ENCODE results near the gene COPA. TPM values are rescaled to one million over a fixed set of nuclear protein-coding genes. Genes with fewer than 3 reads are reported as not detected.
A peak's percentile ranks its signal among the peaks of the same experiment; 100 is the strongest.
"Not testable (repeated sequence)": the region's sequence is repeated elsewhere in the genome, so short reads cannot be mapped to it uniquely, and the experiment has no call there.

COPA gene
- total and polyA plus RNA-seq, 4 experiments from 2014 or later: 115 to 150 (median 130) TPM

- DNase-seq: no peak
- H3K36me3 ChIP-seq (ENCODE audit: insufficient read depth, low read length): peaks cover 88% of the 10 kb centered on the region
- no peaks in the 10 kb centered on the region for H3K27me3 ChIP-seq (ENCODE audit: insufficient read depth, low read length)
- peaks cover 67 to 93% of the 10 kb centered on the region in 2 donors for H3K36me3 Mint-ChIP-seq
- peaks cover 4 to 6% (median 4%) of the 10 kb centered on the region in 4 donors for H3K4me1 Mint-ChIP-seq
- intact Hi-C loops (cut with micrococcal nuclease): no loop called here
- ChIA-PET CTCF (ENCODE audit: partially characterized antibody) (interaction anchor here (0.9 to 9.2 kb wide), 22 partner anchors 9 to 246 kb away, joined by 3 to 177 read pairs (median 21); partner anchors contain the start of genes CASQ1 and DCAF8), POLR2A (ENCODE audit: partially characterized antibody) (interaction anchor here (1.0 to 1.1 kb wide), 3 partner anchors 9 to 83 kb away, joined by 3 to 4 read pairs (median 3); partner anchors contain the start of gene PEX19)
- no peak overlapping the region for H3K27ac ChIP-seq (ENCODE audit: low read depth, low read length)
- H3K4me3 ChIP-seq (ENCODE audit: low read length in 2 of 2): no peak overlapping the region
- no peaks in the 10 kb centered on the region for H3K9me3 ChIP-seq (ENCODE audit: control insufficient read depth in 1 of 2, low read length in 2 of 2)
- H3K27ac Mint-ChIP-seq: peak overlapping the region in 2 of 7 donors; percentile 21 to 48
- H3K9me3 Mint-ChIP-seq: no peaks in the 10 kb centered on the region
- H3K4me1 ChIP-seq (ENCODE audit: insufficient read depth, low read length): no peaks in the 10 kb centered on the region
- no peak overlapping the region for H3K4me3 Mint-ChIP-seq
- no peaks in the 10 kb centered on the region for H3K27me3 Mint-ChIP-seq
These were observed 49.8 kb downstream of the COPA start for GRCh38 chr1:160293020-160293968.

GRCh38 chr1:160291248-160292220 is 51.5 kb downstream of the COPA start:
- H3K4me3 Mint-ChIP-seq: no peak overlapping the region
- H3K4me1 ChIP-seq (ENCODE audit: insufficient read depth, low read length): no peaks in the 10 kb centered on the region
- intact Hi-C loops (cut with micrococcal nuclease): loop anchor here (1.0 to 2.0 kb wide), 4 partner anchors 39 to 245 kb away; no protein-coding TSS in a partner anchor
- H3K9me3 Mint-ChIP-seq: no peaks in the 10 kb centered on the region
- H3K4me1 Mint-ChIP-seq: peaks cover 4 to 10% (median 4%) of the 10 kb centered on the region in 4 donors
- H3K27ac Mint-ChIP-seq: peak overlapping the region; percentile 0 to 90 (median 77)
- peaks cover 70% of the 10 kb centered on the region for H3K36me3 ChIP-seq (ENCODE audit: insufficient read depth, low read length)
- H3K27me3 ChIP-seq (ENCODE audit: insufficient read depth, low read length): no peaks in the 10 kb centered on the region
- no peaks in the 10 kb centered on the region for H3K9me3 ChIP-seq (ENCODE audit: control insufficient read depth in 1 of 2, low read length in 2 of 2)
- no peak overlapping the region for H3K4me3 ChIP-seq (ENCODE audit: low read length in 2 of 2)
- no peak overlapping the region for H3K27ac ChIP-seq (ENCODE audit: low read depth, low read length)
- peak; percentile 75 to 79 (median 76) for DNase-seq
- ChIA-PET CTCF (ENCODE audit: partially characterized antibody) (interaction anchor here (0.6 to 9.2 kb wide), 58 partner anchors 11 to 245 kb away, joined by 3 to 177 read pairs (median 6); partner anchors contain the start of genes CASQ1, COPA, DCAF8 and IGSF8), POLR2A (ENCODE audit: partially characterized antibody) (interaction anchor here (0.6 to 2.4 kb wide), 14 partner anchors 10 to 193 kb away, joined by 3 to 15 read pairs (median 4); partner anchors contain the start of genes DCAF8 and IGSF8)
- H3K36me3 Mint-ChIP-seq: peaks cover 51 to 80% of the 10 kb centered on the region in 2 donors
- no peaks in the 10 kb centered on the region for H3K27me3 Mint-ChIP-seq

GRCh38 chr1:160287769-160288168 is 55.3 kb downstream of the COPA start:
- H3K27ac ChIP-seq (ENCODE audit: low read depth, low read length); H3K9me3 Mint-ChIP-seq; H3K27ac Mint-ChIP-seq; H3K4me3 Mint-ChIP-seq; H3K27me3 ChIP-seq (ENCODE audit: insufficient read depth, low read length); H3K27me3 Mint-ChIP-seq; H3K4me3 ChIP-seq (ENCODE audit: low read length in 2 of 2); H3K9me3 ChIP-seq (ENCODE audit: control insufficient read depth in 1 of 2, low read length in 2 of 2); DNase-seq: not testable (repeated sequence)
- POLR2A ChIA-PET (ENCODE audit: partially characterized antibody): interaction anchor here (0.7 to 1.3 kb wide), 4 partner anchors 8 to 187 kb away, joined by 3 to 6 read pairs (median 3); partner anchors contain the start of gene DCAF8
- Histone ChIP-seq H3K4me1 (ENCODE audit: insufficient read depth, low read length) (peaks cover 24% of the 10 kb centered on the region), H3K36me3 (ENCODE audit: insufficient read depth, low read length) (peaks cover 36% of the 10 kb centered on the region)
- CTCF ChIA-PET (ENCODE audit: partially characterized antibody): interaction anchor here (0.6 to 9.2 kb wide), 6 partner anchors 11 to 187 kb away, joined by 3 to 177 read pairs (median 5); partner anchors contain the start of gene CASQ1
- Mint-ChIP-seq H3K4me1 (peaks cover 21 to 41% (median 30%) of the 10 kb centered on the region in 4 donors), H3K36me3 (peaks cover 36 to 58% of the 10 kb centered on the region in 2 donors)
- intact Hi-C loops (cut with micrococcal nuclease): loop anchor here (5.0 kb wide), 1 partner anchor 80 kb away; the partner anchor contains the start of gene PEA15

GRCh38 chr1:160285506-160285905 is 57.5 kb downstream of the COPA start:
- Histone ChIP-seq H3K27ac (ENCODE audit: low read depth, low read length) (no peak overlapping the region), H3K4me1 (ENCODE audit: insufficient read depth, low read length) (peaks cover 24% of the 10 kb centered on the region), H3K4me3 (ENCODE audit: low read length in 2 of 2) (peak overlapping the region; percentile 53 to 98), H3K36me3 (ENCODE audit: insufficient read depth, low read length) (peaks cover 36% of the 10 kb centered on the region), H3K9me3 (ENCODE audit: control insufficient read depth in 1 of 2, low read length in 2 of 2) (no peaks in the 10 kb centered on the region), H3K27me3 (ENCODE audit: insufficient read depth, low read length) (no peaks in the 10 kb centered on the region)
- intact Hi-C loops (cut with micrococcal nuclease): loop anchor here (1.0 to 5.0 kb wide), 3 partner anchors 23 to 78 kb away; partner anchors contain the start of genes COPA, DCAF8, NCSTN and PEA15
- Mint-ChIP-seq H3K9me3 (no peaks in the 10 kb centered on the region), H3K4me1 (peaks cover 21 to 44% (median 28%) of the 10 kb centered on the region in 4 donors), H3K36me3 (peaks cover 33 to 58% of the 10 kb centered on the region in 2 donors), H3K27me3 (no peaks in the 10 kb centered on the region), H3K27ac (peak overlapping the region in 5 of 7 donors; percentile 29 to 87 (median 75)), H3K4me3 (peak overlapping the region in 7 of 8 donors; percentile 30 to 100 (median 98))
- DNase-seq: no peak
- ChIA-PET CTCF (ENCODE audit: partially characterized antibody) (interaction anchor here (0.7 to 2.7 kb wide), 8 partner anchors 10 to 200 kb away, joined by 3 to 12 read pairs (median 4); partner anchors contain the start of gene DCAF8), POLR2A (ENCODE audit: partially characterized antibody) (interaction anchor here (0.6 to 3.9 kb wide), 15 partner anchors 10 to 836 kb away, joined by 3 to 90 read pairs (median 5); partner anchors contain the start of genes DCAF8, IGSF8 and PEA15)

GRCh38 chr1:160284782-160285344 is 58.2 kb downstream of the COPA start, which contains the start of gene PEX19:
Gene PEX19 (minus strand): TSS chr1:160285133. CDS start chr1:160285124, 9 bp downstream.
- intact Hi-C loops (cut with micrococcal nuclease): loop anchor here (1.0 to 5.0 kb wide), 3 partner anchors 23 to 78 kb away; partner anchors contain the start of genes COPA, DCAF8, NCSTN and PEA15
- CTCF ChIA-PET (ENCODE audit: partially characterized antibody): interaction anchor here (0.7 to 2.7 kb wide), 12 partner anchors 8 to 199 kb away, joined by 3 to 12 read pairs (median 3); partner anchors contain the start of genes CASQ1 and DCAF8
- H3K36me3 Mint-ChIP-seq: peaks cover 33 to 58% of the 10 kb centered on the region in 2 donors

More at GRCh38 chr1:160284782-160285344, 58.2 kb downstream of the COPA start, which contains the start of gene PEX19:
- POLR2A ChIA-PET (ENCODE audit: partially characterized antibody): interaction anchor here (0.6 to 3.9 kb wide), 18 partner anchors 8 to 837 kb away, joined by 3 to 90 read pairs (median 4); partner anchors contain the start of genes DCAF8, IGSF8, NCSTN and PEA15
- peaks cover 36% of the 10 kb centered on the region for H3K36me3 ChIP-seq (ENCODE audit: insufficient read depth, low read length)
- no peaks in the 10 kb centered on the region for H3K9me3 Mint-ChIP-seq
- H3K27me3 ChIP-seq (ENCODE audit: insufficient read depth, low read length): no peaks in the 10 kb centered on the region
- H3K27me3 Mint-ChIP-seq: no peaks in the 10 kb centered on the region
- DNase-seq: peak; percentile 90 to 95 (median 92)
- H3K27ac ChIP-seq (ENCODE audit: low read depth, low read length): peak within 1 kb of the TSS; percentile 81
- peaks cover 20 to 44% (median 28%) of the 10 kb centered on the region in 4 donors for H3K4me1 Mint-ChIP-seq
- H3K4me3 ChIP-seq (ENCODE audit: low read length in 2 of 2): peak within 1 kb of the TSS; percentile 53 to 98
- H3K4me3 Mint-ChIP-seq: peak within 1 kb of the TSS; percentile 98 to 100 (median 99)
- H3K27ac Mint-ChIP-seq: peak within 1 kb of the TSS; percentile 71 to 99 (median 98)
- no peaks in the 10 kb centered on the region for H3K9me3 ChIP-seq (ENCODE audit: control insufficient read depth in 1 of 2, low read length in 2 of 2)
- peaks cover 24% of the 10 kb centered on the region for H3K4me1 ChIP-seq (ENCODE audit: insufficient read depth, low read length)

Measured in CD4-positive, alpha-beta memory T cell (primary cell).